A673 (cell line): ENCODE results near the gene RNF157. TPM values are rescaled to one million over a fixed set of nuclear protein-coding genes. Genes with fewer than 3 reads are reported as not detected.
A peak's percentile ranks its signal among the peaks of the same experiment; 100 is the strongest.

Experiments used
- BruUV-seq: library from RNA; stranded (reverse); fragments of 400-500 nt; replicated peaks from 2 replicates; lab custom pipeline; 2021; lab: Mats Ljungman, UMichigan
- CTCF ChIA-PET: fragments of 300-600 bp; sonication (Branson Sonifier 250); formaldehyde crosslinking; loops from one replicate; lab custom pipeline; 2022; ENCODE audit warnings: antibody characterized with exemption; lab: Charles Lee
- POLR2A ChIA-PET: fragments of 300-600 bp; sonication (Branson Sonifier 250); formaldehyde crosslinking; loops from one replicate; lab custom pipeline; 2022; ENCODE audit warnings: antibody characterized with exemption; ENCODE audit not compliant: low non-redundant PET; lab: Charles Lee
- DNase-seq: peaks from one replicate; pipeline ENCODE4 v3.0.0-alpha.2; 2015; ENCODE audit warnings: low spot score
- H3K27ac ChIP-seq: fragments of 200-600 bp; sonication (generic); 2 replicates; pipeline ENCODE4 v1.5.1; 2016; ENCODE audit warnings: mixed run types, low read depth, mild to moderate bottlenecking, mixed read lengths, antibody characterized with exemption, low read length; ENCODE audit not compliant: poor library complexity, severe bottlenecking
- H3K27me3 ChIP-seq: fragments of 200-600 bp; sonication (generic); replicated peaks from 2 replicates; pipeline ENCODE4 v1.6.1; 2017; ENCODE audit warnings: mixed run types, low read depth, mild to moderate bottlenecking, mixed read lengths, antibody characterized with exemption, low read length; ENCODE audit not compliant: insufficient read depth, poor library complexity
- H3K36me3 ChIP-seq: fragments of 200-600 bp; sonication (generic); 2 replicates; pipeline ENCODE4 v1.6.1; 2016; ENCODE audit warnings: mixed run types, mild to moderate bottlenecking, mixed read lengths, antibody characterized with exemption, low read length; ENCODE audit not compliant: insufficient read depth, poor library complexity, severe bottlenecking
- H3K4me1 ChIP-seq: fragments of 200-600 bp; sonication (generic); 2 replicates; pipeline ENCODE4 v1.6.1; 2017; ENCODE audit warnings: mixed run types, mild to moderate bottlenecking, mixed read lengths, antibody characterized with exemption, low read length; ENCODE audit not compliant: insufficient read depth, poor library complexity, severe bottlenecking
- H3K4me3 ChIP-seq: fragments of 200-600 bp; sonication (generic); 2 replicates; pipeline ENCODE4 v1.5.1; 2016; ENCODE audit warnings: low read depth, mixed run types, mild to moderate bottlenecking, mixed read lengths, low read length; ENCODE audit not compliant: poor library complexity, severe bottlenecking
- H3K9me3 ChIP-seq: fragments of 200-600 bp; sonication (generic); 2 replicates; pipeline ENCODE4 v1.6.1; 2016; ENCODE audit warnings: mixed run types, low read depth, mild to moderate bottlenecking, mixed read lengths, antibody characterized with exemption, low read length; ENCODE audit not compliant: poor library complexity, severe bottlenecking
- CTCF ChIP-seq: fragments of 300-800, 200-600 bp; sonication (generic); conservative IDR thresholded peaks from 2 replicates; pipeline ENCODE4 v1.5.1; 2017; ENCODE audit warnings: low read depth, mild to moderate bottlenecking, antibody characterized with exemption, low read length, moderate library complexity, mixed read lengths
- EZH2 ChIP-seq: fragments of 200-600 bp; sonication (generic); IDR thresholded peaks from 2 replicates; pipeline ENCODE4 v1.6.1; 2017; ENCODE audit warnings: borderline replicate concordance, low read depth, mild to moderate bottlenecking, mixed read lengths, antibody characterized with exemption, low read length; ENCODE audit not compliant: poor library complexity, severe bottlenecking
- intact Hi-C: fragments of 100-400 bp; cut with micrococcal nuclease; formaldehyde crosslinking; loops from one replicate; pipeline ENCODE4 v1.10.0; 2022; ENCODE audit not compliant: unreplicated experiment
- total RNA-seq: library from RNA; stranded (reverse); gene quantifications from 2 replicates; pipeline ENCODE4 v1.2.3, GENCODE V29; 2021

Gene RNF157
- total RNA-seq, 1 experiment from 2014 or later: 0.56 TPM

DNA sequence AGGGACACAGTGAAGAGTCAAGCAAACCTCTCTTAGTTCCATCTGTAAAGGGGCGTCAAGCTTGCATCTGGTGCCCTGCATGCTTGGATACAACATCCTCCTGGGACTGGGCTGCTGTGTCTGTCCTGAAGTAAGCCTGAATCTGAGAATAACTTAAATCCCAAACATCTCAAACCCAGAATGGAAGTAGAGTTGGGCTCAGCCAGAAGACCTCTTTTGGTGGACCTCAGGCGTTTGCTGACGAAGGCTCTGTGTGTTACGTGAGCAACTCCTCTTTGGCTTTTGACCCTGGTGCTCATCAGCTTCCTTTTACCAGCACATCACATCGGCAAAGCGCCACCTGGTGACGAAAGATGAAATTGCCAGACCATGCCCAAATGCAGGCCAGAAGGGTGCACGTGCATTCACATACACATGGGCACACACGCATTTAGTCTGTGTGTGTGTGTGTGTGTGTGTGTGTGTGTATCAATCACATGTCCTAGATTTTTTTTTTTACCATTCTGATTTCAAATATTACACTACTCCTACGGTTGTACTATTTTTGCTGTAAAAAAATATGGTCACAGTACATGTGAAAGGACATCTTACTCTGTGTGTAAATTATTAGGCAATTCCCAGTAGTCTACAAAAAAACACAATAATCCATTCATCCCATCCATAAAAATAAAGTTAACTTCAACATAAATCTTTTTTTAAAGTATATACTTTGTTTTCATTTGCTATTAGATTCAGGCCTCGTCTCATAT, 58.1 kb downstream of the RNF157 start:
- H3K27me3 ChIP-seq: no peaks in the 10 kb centered on the region
- POLR2A ChIA-PET: no interaction called here
- no peak overlapping the region for H3K27ac ChIP-seq
- peak; percentile 93 for DNase-seq
- no peak for TF ChIP-seq EZH2
- peak; percentile 94 for TF ChIP-seq CTCF
- no peaks in the 10 kb centered on the region for H3K9me3 ChIP-seq
- intact Hi-C loops: loop anchor here (1.0 to 5.0 kb wide), 2 partner anchors 61 to 165 kb away; no protein-coding TSS in a partner anchor
- no peak overlapping the region for H3K4me3 ChIP-seq
- CTCF ChIA-PET: interaction anchor here (0.5 to 1.4 kb wide), 18 partner anchors 10 to 277 kb away, joined by 3 to 36 read pairs (median 4); partner anchors contain the start of gene MRPL38
- H3K4me1 ChIP-seq: no peaks in the 10 kb centered on the region
- H3K36me3 ChIP-seq: no peaks in the 10 kb centered on the region
- no TSS peak for BruUV-seq

DNA sequence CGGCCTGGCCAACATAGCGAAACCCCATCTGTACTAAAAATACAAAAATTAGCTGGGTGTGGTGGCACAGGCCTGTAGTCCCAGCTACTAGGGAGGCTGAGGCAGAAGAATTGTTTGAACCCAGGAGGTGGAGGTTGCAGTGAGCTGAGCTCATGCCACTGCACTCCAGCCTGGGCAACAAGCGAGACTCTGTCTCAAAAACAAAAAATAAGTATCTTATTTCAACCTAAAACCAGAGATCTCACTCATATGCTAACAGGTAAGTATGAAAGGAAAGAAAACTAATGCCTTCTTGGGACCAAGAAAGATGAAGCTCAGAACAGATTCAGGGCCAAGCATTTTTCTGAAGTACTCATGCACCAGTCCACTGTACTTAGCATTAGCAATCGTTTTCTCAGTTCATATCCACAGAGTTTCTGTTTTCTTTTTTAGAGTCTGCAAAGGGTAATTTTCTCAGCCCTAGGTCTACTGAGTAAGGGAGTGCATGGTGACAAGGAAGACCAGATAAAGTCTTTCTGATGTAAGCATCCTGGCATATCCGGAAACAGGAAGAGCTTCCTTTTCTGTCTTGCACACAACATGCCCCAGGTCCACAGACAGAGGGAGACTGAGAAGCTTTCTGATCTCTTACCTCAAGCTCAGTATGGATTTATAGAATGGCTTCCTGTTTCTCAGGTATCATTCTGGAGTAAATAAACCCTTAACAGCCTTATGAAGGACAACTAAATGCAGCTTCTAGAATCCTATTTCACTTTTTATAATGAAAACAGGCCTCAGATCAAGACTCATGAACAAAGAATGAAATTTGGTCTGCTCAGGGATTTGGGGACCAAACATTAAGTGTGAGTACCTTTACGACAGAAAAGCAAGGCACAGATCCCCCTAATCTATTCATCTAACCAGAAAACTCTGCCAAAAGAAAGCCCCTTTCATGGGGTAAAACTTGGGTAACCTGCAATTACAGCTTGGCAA, 60.5 kb downstream of the RNF157 start:
- Histone ChIP-seq H3K4me3 (no peak overlapping the region), H3K27me3 (no peaks in the 10 kb centered on the region), H3K4me1 (no peaks in the 10 kb centered on the region), H3K27ac (no peak overlapping the region), H3K9me3 (no peaks in the 10 kb centered on the region), H3K36me3 (no peaks in the 10 kb centered on the region)
- BruUV-seq: no TSS peak
- no peak for TF ChIP-seq CTCF
- no peak for TF ChIP-seq EZH2
- ChIA-PET POLR2A (no interaction called here), CTCF (interaction anchor here (0.5 to 1.1 kb wide), 2 partner anchors 58 kb away, joined by 4 to 5 read pairs; no protein-coding TSS in a partner anchor)
- intact Hi-C loops: loop anchor here (5.0 kb wide), 1 partner anchor 162 kb away; no protein-coding TSS in a partner anchor
- no peak for DNase-seq

DNA sequence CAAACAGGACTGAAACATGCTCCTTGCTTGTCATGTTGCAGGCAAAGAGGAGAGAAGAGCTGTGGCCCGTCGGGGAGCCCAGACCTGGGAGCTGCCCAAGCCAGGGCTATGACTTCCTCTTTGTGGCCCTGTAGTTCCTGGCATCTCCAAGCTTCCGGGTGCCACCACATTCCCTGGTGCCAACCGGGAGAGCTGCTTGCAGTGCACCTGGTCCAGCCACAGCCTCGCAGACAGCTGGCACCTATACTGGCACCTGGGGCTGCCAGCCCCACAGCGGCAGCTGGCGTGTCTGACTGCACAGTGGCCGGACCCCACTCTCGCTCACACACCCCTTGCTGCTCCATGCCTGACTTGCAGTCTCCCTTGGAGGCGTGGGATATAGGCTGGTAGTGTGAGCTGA, 62.2 kb downstream of the RNF157 start:
- POLR2A ChIA-PET: no interaction called here
- BruUV-seq: no TSS peak
- intact Hi-C loops: no loop called here

More for the DNA sequence above, 62.2 kb downstream of the RNF157 start:
- H3K4me3 ChIP-seq: no peak overlapping the region
- no peak overlapping the region for H3K27ac ChIP-seq
- TF ChIP-seq CTCF (no peak), EZH2 (no peak)
- CTCF ChIA-PET: no interaction called here
- H3K27me3 ChIP-seq: no peaks in the 10 kb centered on the region
- no peaks in the 10 kb centered on the region for H3K9me3 ChIP-seq
- H3K4me1 ChIP-seq: no peaks in the 10 kb centered on the region
- H3K36me3 ChIP-seq: no peaks in the 10 kb centered on the region
- DNase-seq: no peak
